Esophagus (tissue), 2 donors: ENCODE data around the gene SH3GL1. TPM values are rescaled to one million over a fixed set of nuclear protein-coding genes. Genes with fewer than 3 reads are reported as not detected.
"Not testable (repeated sequence)": the region's sequence is repeated elsewhere in the genome, so short reads cannot be mapped to it uniquely, and the experiment has no call there.

Experiments
- H3K27ac ChIP-seq, 2 donors: one replicate each; pipeline ENCODE4 v1.5.1; 2013; ENCODE audit warnings: low read depth in 2 of 2, mild to moderate bottlenecking in 2 of 2, inconsistent platforms in 1 of 2, low read length in 1 of 2, moderate library complexity in 1 of 2
- H3K27me3 ChIP-seq, 2 donors: one replicate each; pipeline ENCODE4 v1.6.1; 2013; ENCODE audit warnings: low read length in 2 of 2, control low read depth in 1 of 2, mild to moderate bottlenecking in 1 of 2; ENCODE audit not compliant: insufficient read depth in 2 of 2, control insufficient read depth in 1 of 2
- H3K36me3 ChIP-seq, 2 donors: one replicate each; pipeline ENCODE4 v1.6.1; 2013; ENCODE audit warnings: low read length in 1 of 2; ENCODE audit not compliant: control insufficient read depth in 2 of 2, insufficient read depth in 2 of 2
- H3K4me1 ChIP-seq, 2 donors: one replicate each; pipeline ENCODE4 v1.6.1; 2013; ENCODE audit warnings: low read length in 1 of 2; ENCODE audit not compliant: control insufficient read depth in 2 of 2, insufficient read depth in 2 of 2
- H3K4me3 ChIP-seq, 2 donors: one replicate each; pipeline ENCODE4 v1.5.1; 2013; ENCODE audit warnings: low read length in 2 of 2, mild to moderate bottlenecking in 2 of 2, low read depth in 1 of 2, moderate library complexity in 1 of 2
- H3K9me3 ChIP-seq, 2 donors: one replicate each; pipeline ENCODE4 v1.6.1; 2013; ENCODE audit warnings: mild to moderate bottlenecking in 2 of 2, low read depth in 1 of 2, low read length in 1 of 2, moderate library complexity in 1 of 2; ENCODE audit not compliant: control insufficient read depth in 2 of 2, insufficient read depth in 1 of 2
- WGBS, 2 donors: extraction: QIAGEN DNeasy Blood & Tissue Kit; methylation state at CpG; one replicate each; pipeline ENCODE4 v1.1.7; 2013; 5-methylcytosine and 5-hydroxymethylcytosine counted together
- polyA plus RNA-seq, 2 donors: library from polyadenylated mRNA; stranded (reverse); fragments of 200-250 nt; gene quantifications; one replicate each; pipeline ENCODE4 v1.2.3, GENCODE V29; 2013
- donor health status: healthy with polysubstance abuse.
- donor health status: Bipolar disorder and iron deficiency.

SH3GL1 gene
- polyA plus RNA-seq, 2 donors, result 123 to 242 TPM

DNA sequence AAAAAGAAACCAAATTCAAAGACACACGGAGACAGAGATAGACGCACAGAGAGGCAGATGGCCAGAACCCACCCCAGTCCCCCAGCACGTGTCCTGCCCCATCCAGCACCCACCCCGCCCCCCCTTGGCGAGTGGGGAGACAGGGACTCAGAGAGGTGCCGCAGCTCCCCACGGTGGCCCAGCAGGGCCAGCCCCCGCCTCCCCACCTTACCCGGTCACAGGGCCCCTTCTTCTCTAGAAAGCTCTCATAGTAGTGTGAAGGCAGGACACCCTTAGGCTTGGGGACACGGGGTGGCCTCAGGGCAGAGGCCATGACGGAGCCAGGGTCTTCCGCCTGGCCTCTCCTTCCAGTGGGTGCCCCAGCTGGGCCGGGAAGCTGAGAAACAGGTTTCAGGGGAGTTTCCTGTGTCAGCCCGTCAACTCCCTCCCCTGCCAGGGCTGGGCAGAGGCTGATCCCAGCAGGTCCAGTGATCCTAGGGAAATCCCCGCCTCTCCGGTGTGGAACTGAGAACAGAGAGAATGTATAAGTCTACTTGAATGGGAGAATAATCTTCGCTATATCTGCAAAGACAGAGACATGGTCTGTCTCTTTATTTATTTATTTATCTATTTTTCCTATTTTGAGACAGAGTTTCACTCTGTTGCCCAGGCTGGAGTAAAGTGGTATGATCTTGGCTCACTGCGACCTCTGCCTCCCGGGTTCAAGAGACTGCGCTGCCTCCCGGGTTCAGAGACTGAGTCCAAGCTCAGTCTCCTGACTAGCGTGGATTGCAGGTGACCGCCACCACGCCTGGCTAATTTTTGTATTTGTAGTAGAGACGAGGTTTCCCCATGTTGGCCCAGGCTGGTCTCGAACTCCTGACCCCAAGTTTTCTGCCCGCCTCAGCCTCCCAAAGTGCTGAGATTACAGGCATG, 61.6 kb downstream of the SH3GL1 start, which contains the start of gene STAP2:
TSS of gene STAP2 (minus strand) at position 387 of the 915 bp plus-strand sequence. CDS start at position 313, 74 bp downstream.
- peaks cover 0 to 3% of the 10 kb centered on the region in 2 donors for H3K4me1 ChIP-seq
- H3K9me3 ChIP-seq, result no peaks in the 10 kb centered on the region
- peak within 1 kb of the TSS; percentile 49 to 64 for H3K4me3 ChIP-seq
- 30 to 34% methylated on average over 25 to 27 of the region's 27 CpGs for WGBS, 2 donors
- H3K27me3 ChIP-seq, result no peaks in the 10 kb centered on the region
- H3K36me3 ChIP-seq, result no peaks in the 10 kb centered on the region
- H3K27ac ChIP-seq, result peak within 1 kb of the TSS; percentile 78 to 79

DNA sequence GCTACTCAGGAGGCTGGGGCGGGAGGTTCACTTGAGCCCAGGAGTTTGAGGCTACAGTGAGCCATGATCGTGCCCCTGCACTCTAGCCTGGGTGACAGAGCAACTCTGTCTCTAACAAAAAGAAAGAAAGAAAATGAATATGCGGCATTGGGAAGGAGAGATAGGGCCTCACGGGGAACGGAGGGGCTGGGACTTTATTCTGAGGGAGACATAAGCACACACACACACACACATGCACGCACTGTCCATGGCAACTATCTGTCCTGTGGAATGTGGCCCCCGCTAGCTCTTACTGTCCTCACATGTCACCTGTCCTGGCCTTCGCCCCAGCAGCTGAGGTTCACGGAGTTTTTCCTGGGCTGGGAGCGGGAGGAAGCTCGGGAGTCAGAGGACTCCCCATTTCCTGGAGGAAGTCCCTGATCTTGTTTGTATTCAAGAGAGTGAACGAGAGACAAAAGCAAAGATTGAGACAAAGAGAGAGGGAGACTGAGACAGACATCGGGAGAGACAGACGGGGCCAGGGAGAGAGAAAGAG, 62.4 kb downstream of the SH3GL1 start:
- WGBS, 2 donors, result 9 to 13% methylated on average over 14 of the region's 14 CpGs
- Histone ChIP-seq H3K9me3 (no peaks in the 10 kb centered on the region), H3K36me3 (no peaks in the 10 kb centered on the region), H3K27ac (peak overlapping the region; percentile 78 to 79), H3K27me3 (no peaks in the 10 kb centered on the region), H3K4me1 (peaks cover 0 to 3% of the 10 kb centered on the region in 2 donors), H3K4me3 (peak overlapping the region; percentile 49 to 64)

DNA sequence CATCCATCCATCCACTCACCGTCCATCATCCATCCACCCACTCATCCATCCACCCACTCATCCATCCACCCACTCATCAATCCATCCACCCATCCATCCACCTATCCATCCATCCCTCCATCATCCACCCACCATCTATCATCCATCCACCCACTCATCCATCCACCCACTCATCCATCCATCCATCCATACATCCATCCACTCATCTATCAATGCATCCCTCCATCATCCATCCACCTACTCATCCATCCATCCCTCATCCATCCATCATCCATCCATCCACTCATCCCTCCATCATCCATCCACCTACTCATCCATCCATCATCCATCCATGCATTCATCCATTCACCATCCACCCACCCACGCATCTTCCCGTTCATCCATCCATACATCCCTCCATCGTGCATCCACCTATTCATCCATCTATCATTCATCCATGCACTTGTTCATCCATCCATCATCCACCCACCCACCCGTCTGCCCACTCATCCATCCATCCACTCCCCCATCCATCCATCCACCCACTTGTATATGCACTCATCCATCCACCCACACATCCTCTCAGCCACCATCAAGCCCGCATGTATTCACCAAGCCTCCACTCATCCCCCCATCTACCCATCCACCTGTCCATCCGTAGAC, 65.3 kb downstream of the SH3GL1 start:
- no peaks in the 10 kb centered on the region for H3K36me3 ChIP-seq
- 91 to 95% methylated on average over 7 of the region's 7 CpGs for WGBS, 2 donors
- H3K4me1 ChIP-seq, result no peaks in the 10 kb centered on the region
- no peaks in the 10 kb centered on the region for H3K9me3 ChIP-seq
- no peak overlapping the region for H3K27ac ChIP-seq
- no peak overlapping the region for H3K4me3 ChIP-seq
- no peaks in the 10 kb centered on the region for H3K27me3 ChIP-seq

DNA sequence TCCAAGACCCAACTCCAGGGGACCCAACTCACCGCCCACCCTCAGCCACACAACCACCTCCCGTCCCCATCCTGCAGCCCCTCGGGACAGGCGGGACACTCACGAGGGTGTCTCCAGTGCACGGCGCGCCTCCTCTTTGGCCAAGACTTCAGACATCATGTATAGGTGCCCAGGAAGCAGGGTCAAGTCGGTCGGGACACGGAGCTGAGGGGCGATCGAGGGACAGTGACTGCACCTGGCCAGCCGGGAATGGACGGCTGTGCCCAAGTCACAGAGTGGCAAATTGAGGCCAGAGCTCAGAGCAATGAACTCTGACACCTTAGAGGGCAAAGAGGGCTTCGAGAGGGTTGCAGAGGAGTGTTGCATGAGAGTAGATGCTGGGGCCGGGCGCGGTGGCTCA, 70.5 kb downstream of the SH3GL1 start:
- WGBS, 2 donors, result 97% methylated on average over 19 of the region's 19 CpGs
- Histone ChIP-seq H3K4me1 (peaks cover 0 to 5% of the 10 kb centered on the region in 2 donors), H3K27ac (no peak overlapping the region), H3K27me3 (no peaks in the 10 kb centered on the region), H3K4me3 (no peak overlapping the region), H3K9me3 (peaks cover 0 to 4% of the 10 kb centered on the region in 2 donors), H3K36me3 (peaks cover 0 to 20% of the 10 kb centered on the region in 2 donors)

DNA sequence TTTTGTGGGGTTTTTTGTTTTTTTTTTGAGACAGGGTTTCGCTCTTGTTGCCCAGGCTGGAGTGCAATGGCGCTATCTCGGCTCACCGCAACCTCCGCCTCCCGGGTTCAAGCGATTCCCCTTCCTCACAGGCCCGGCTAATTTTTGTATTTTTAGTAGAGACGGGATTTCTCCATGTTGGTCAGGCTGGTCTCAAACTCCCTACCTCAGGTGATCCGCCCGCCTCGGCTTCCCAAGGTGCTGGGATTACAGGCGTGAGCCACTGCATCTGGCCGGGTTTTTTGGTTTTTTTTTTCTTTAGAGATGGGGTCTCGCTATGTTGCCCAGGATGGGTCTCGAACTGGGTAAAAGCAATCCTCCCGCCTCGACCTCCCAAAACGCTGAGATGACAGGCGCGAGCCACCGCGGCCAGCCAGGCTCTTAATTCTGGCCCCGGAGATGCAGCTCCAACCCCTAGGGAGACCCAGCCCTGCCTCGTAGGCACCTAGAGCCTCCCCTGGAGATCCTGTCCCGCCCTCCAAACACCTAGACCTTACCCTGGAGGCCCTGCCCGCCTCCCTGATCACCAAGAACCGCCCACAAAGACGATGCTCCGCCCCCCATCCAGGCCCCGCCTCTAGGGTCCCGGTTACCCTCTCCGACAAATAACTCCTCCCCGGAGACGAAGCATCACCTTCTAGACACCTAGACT, 71.2 kb downstream of the SH3GL1 start:
- not testable (repeated sequence) for H3K4me1 ChIP-seq, H3K27ac ChIP-seq, H3K27me3 ChIP-seq, H3K9me3 ChIP-seq
- Histone ChIP-seq H3K36me3 (peaks cover 0 to 20% of the 10 kb centered on the region in 2 donors), H3K4me3 (peak overlapping the region in 1 of 2 donors; percentile 20)
- 54 to 71% methylated on average over 35 of the region's 35 CpGs for WGBS, 2 donors

DNA sequence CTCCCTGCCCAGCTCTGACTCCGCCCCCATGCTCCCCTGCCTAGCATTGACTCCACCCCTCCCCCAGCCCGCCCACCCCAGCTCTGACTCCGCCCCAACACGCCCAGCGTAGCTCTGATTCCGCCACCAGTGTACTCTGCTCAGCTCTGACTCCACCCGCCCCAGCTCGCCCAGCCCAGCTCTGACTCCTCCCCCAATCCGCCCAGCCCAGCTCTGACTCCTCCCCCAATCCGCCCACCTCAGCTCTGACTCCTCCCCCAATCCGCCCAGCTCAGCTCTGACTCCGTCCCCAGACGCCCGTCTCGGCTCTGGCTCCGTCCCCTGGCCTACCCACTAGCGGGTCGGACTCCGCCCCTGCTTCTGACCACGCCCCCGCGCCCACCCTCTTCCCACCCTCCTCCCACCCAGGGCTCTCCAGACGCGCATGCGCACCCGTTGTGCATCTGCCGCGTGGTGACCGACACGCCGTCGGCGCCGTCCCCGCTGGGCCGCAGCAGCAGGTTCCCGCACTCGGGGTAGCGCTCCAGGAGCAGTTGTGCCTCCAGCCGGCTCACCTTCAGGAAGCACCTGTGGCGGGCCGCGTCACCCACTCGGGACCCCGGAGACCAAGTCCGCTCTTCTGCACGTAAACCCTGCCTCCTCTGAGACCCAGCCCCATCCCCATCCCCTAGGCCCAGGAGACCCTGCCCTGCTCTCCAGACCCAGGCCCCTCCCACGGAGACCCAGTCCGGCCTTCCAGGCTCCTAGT, 71.9 kb downstream of the SH3GL1 start:
- WGBS, 2 donors, result 10 to 33% methylated on average over 39 to 49 of the region's 49 CpGs
- peak overlapping the region in 1 of 2 donors; percentile 36 for H3K27ac ChIP-seq
- peaks cover 0 to 22% of the 10 kb centered on the region in 2 donors for H3K36me3 ChIP-seq
- H3K9me3 ChIP-seq, result peaks cover 0 to 4% of the 10 kb centered on the region in 2 donors
- H3K4me1 ChIP-seq, result peaks cover 0 to 5% of the 10 kb centered on the region in 2 donors
- peak overlapping the region in 1 of 2 donors; percentile 32 for H3K4me3 ChIP-seq
- no peaks in the 10 kb centered on the region for H3K27me3 ChIP-seq

DNA sequence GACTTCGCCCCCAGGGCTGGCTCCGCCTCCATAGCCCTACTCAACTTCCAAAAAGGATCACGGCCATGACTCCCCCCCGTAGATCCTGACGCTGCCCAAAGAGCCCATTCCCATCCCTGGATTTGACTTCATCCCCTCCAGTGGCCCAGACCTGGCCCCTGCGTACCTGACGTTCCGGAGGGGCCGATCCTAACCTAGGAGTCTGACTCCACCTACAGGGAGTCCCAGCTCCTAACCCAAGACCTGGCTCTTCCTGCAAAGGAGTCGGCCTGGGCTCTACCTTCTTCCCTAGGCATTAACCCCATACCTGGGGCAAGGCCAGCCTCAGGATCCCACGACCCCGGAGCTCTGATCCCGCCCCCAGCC, 72.5 kb downstream of the SH3GL1 start:
- Histone ChIP-seq H3K36me3 (peaks cover 0 to 22% of the 10 kb centered on the region in 2 donors), H3K4me1 (peaks cover 0 to 5% of the 10 kb centered on the region in 2 donors), H3K27ac (peak overlapping the region in 1 of 2 donors; percentile 36), H3K9me3 (peaks cover 0 to 4% of the 10 kb centered on the region in 2 donors), H3K4me3 (peak overlapping the region in 1 of 2 donors; percentile 32), H3K27me3 (no peaks in the 10 kb centered on the region)
- WGBS, 2 donors, result 28 to 37% methylated on average over 13 of the region's 13 CpGs

DNA sequence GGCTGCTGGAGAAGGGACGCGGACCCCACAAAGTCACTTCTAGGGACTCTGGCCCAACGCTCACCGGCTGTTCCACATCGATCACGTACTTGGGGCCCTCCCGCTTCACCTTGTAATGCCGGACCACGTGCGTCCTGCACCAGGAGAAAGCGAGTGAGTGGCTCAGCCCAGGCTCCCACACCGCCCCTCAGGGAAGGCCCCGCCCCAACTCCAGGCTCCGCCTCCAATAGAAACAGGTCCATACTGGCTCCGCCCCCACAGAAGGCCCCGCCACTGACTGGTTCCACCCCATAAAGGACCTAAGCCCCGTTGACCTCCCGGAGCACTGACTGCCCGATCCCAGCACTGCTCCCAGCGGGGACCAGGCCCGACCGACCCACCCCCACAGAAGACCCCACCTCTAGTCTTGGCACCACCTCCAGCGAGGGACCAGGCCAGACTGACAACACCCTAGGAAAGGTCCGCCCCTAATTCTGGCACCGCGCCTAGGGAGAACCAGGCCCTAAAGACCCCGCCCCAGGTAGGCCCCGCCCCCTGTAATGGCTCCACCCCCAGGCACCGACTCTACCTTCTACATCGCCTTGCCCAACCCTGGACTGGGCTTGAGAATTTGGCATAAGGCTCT, 73.0 kb downstream of the SH3GL1 start:
- 22 to 41% methylated on average over 30 of the region's 30 CpGs for WGBS, 2 donors
- H3K27ac ChIP-seq, result no peak overlapping the region

More for the DNA sequence above, 73.0 kb downstream of the SH3GL1 start:
- Histone ChIP-seq H3K4me3 (peak overlapping the region in 1 of 2 donors; percentile 32), H3K36me3 (peaks cover 0 to 22% of the 10 kb centered on the region in 2 donors), H3K9me3 (peaks cover 0 to 4% of the 10 kb centered on the region in 2 donors), H3K27me3 (no peaks in the 10 kb centered on the region), H3K4me1 (peaks cover 0 to 5% of the 10 kb centered on the region in 2 donors)
